ENCODE results near the gene MYL5.
"Not testable (repeated sequence)": the region's sequence is repeated elsewhere in the genome, so short reads cannot be mapped to it uniquely, and the experiment has no call there.

Gene MYL5, protein sequence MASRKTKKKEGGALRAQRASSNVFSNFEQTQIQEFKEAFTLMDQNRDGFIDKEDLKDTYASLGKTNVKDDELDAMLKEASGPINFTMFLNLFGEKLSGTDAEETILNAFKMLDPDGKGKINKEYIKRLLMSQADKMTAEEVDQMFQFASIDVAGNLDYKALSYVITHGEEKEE

DNA sequence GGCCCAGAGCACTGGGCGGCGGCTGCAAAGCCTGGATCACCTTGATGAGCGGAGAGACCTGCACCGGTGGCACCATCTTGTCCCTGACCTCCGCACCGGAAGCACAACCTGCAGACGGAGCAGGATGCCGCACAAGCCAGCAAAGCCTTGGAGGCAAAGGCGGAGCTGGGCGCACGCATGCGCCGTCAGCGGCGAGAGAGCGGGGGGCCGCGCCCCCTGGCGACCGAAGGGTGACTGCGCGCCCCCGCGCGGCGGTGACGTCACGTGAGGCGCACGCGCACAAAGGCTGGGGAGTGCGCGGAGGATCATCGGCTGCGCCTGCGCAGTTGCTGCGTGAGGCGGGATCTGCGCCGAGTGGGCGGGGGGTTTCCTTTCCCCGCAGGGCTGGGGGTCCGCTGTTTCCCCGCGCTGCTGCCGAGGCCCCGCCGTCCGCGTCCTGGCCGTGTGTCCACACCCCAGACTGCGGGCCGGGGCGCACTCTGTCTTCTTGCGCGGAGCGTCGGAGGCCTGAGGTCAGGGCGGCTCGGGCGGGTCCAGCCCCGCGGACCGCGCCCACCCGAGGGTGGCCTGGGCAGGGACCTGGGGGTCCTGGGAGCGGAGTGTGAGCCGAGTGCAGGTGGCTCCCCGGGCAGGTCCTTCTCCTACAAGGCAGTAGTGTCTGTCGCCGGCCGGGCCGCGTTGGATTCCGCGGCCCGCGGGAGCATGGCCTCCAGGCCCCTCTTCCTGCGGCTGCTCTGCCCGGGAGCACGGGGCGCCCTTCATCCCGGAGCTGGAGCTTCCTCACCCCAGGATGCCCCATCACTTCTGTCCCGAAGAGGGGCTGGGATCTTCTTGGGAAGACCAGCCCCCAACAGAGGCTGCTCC lies at the start of gene MYL5, which contains the start of gene ATP5ME:
TSS of gene MYL5 (plus strand) at position 371 of the 864 bp plus-strand sequence. CDS start 3,485 bp downstream, outside the sequence.
TSS of gene ATP5ME (minus strand) at position 105 of the 864 bp plus-strand sequence. CDS start at position 76, 29 bp downstream.
- in situ Hi-C loops (cut with MboI; ENCODE audit: low sequenced_read_pairs) = no loop called here

DNA sequence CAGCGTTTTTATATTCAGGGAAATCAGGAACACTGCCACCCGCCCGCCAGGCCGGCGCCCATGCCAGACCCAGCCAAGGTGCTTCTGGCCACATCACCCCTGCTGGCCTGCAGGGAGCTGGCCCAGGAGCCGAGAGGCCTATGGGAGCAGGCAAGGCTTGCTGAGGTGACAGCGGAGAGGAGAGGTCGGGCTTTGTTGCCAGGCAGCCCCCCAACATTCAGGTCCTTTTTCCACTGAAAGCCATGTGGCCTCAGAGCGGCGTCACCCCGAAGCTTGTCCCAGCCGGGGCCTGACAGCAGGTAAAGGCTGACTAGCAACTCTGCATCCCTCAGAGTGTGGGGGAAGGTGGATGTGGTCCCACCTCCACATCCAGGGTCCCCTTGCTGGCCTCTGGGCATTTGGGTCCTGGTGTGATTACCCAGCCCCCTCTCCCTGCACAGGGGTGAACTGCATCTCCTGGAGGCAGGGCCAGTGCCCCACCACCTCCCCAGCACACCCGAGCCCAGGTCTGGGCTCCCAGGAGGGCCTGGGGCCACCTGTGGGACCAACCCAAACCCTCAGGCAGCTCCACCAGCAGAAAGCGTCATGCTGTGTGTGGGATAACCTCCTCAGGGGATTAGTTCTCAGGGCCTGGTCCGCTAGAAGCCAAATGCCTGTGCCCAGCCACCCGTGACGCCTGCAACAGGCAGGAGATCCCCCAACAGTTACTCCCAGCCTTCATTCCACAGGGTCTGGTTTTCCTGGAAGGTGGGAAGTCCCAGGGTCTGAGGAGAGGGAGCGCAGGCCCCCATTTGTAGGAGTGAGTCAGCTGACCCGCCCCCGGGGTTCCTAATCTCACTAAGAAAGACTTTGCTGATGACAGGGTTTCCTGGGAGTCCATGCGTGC lies 49.4 kb upstream of the MYL5 start, which contains the start of gene PDE6B:
TSS of gene PDE6B (plus strand) at position 869 of the 886 bp plus-strand sequence. CDS start 54 bp downstream, outside the sequence.
- in situ Hi-C loops (cut with MboI; ENCODE audit: low sequenced_read_pairs) = no loop called here

DNA sequence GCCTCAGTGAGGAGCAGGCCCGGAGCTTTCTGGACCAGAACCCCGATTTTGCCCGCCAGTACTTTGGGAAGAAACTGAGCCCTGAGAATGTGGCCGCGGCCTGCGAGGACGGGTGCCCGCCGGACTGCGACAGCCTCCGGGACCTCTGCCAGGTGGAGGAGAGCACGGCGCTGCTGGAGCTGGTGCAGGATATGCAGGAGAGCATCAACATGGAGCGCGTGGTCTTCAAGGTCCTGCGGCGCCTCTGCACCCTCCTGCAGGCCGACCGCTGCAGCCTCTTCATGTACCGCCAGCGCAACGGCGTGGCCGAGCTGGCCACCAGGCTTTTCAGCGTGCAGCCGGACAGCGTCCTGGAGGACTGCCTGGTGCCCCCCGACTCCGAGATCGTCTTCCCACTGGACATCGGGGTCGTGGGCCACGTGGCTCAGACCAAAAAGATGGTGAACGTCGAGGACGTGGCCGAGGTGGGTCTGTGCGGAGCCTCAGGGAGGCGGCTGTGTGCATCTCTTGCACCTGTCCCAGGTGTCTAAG lies 48.6 kb upstream of the MYL5 start:
- in situ Hi-C loops (cut with MboI; ENCODE audit: low sequenced_read_pairs) = no loop called here

DNA sequence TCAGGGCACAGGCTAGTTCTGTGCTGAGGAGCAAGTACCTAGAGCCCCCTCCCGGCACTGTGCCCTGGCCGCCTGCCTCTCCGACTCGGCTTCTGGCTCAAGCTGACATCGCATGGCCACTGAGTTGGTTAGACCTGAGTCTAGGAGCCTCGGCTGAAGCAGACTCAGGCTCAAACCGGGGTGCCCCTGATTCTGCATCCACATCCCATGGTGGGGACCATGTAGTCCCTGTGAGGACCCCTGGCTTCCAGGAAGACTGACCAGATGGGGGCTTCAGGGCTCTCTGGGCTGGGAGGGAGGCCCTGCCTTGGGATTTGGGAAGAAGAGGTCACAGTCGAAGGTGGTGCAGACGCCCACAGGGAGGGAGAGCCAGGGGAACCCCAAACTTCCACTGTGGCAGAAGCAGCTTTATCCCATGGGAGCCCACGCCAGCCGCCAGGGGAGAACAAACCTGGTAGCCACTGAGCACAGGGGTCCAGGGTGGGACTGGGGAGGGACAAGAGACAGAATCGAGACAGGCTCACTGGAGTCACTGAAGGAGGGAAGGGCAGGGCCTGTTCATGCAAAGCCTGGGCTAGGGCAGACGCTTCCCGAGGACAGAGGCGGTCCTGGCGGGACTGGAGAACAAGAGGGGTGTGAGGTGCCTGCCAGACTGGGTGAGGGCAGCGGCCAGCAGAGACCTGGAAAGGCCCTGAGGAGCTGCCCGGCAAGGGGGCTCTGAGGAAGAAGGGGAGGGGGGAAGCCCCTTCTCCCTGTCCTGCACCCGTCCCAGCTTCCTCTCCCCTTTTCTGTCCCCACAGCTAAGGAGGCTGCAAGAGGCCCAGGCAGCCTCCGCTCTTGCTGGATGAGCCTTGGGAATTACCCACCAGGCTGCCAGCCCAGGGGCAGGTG lies 47.9 kb upstream of the MYL5 start:
- in situ Hi-C loops (cut with MboI; ENCODE audit: low sequenced_read_pairs) = no loop called here

GRCh38 chr4:627347-628125 lies 46.8 kb upstream of the MYL5 start:
- in situ Hi-C loops (cut with MboI; ENCODE audit: low sequenced_read_pairs) = no loop called here

- in situ Hi-C loops (cut with MboI; ENCODE audit: low sequenced_read_pairs) = no loop called here
Observed at GRCh38 chr4:628311-628741, 46.0 kb upstream of the MYL5 start.

DNA sequence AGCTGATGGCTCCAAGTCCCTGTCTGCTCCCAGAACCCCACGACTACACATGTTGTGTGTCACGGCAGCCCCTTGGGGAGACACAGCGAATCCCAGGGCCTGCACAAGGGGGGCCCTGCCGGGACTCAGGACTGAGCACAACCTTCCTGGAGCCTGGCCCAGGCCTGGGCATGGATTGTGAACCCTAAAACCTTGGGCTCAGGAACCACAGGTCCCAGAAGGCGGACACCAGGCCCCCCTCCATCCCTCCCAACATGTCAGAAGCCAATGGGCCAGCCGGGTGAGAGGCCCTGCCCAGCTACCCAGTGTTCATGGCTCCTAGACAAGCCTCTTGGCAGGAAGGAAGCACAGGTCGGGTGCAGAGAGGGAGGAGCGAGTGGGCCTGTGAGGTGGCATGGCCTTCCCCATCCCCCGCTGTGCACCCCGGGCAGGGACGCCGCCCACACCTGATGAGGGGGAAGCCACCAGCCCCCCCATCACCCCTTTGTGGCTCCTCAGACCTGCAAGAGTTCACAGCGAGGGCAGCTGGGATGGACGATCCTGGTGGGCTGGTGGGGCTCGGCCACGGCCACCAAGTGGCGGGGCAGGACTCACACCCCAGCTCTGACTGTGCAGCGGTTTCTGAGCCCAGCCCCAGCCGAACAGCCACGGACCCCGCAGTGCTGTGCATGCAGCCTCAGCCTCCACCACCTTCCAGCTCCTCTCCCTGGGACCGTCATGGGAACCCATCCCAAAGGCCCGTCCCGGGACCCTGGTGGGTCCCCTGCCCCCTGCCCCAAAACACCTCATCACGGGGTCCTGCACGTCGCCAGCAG lies 45.3 kb upstream of the MYL5 start:
- in situ Hi-C loops (cut with MboI; ENCODE audit: low sequenced_read_pairs) = no loop called here

GRCh38 chr4:629636-629914 lies 44.8 kb upstream of the MYL5 start:
- in situ Hi-C loops (cut with MboI; ENCODE audit: low sequenced_read_pairs) = no loop called here

DNA sequence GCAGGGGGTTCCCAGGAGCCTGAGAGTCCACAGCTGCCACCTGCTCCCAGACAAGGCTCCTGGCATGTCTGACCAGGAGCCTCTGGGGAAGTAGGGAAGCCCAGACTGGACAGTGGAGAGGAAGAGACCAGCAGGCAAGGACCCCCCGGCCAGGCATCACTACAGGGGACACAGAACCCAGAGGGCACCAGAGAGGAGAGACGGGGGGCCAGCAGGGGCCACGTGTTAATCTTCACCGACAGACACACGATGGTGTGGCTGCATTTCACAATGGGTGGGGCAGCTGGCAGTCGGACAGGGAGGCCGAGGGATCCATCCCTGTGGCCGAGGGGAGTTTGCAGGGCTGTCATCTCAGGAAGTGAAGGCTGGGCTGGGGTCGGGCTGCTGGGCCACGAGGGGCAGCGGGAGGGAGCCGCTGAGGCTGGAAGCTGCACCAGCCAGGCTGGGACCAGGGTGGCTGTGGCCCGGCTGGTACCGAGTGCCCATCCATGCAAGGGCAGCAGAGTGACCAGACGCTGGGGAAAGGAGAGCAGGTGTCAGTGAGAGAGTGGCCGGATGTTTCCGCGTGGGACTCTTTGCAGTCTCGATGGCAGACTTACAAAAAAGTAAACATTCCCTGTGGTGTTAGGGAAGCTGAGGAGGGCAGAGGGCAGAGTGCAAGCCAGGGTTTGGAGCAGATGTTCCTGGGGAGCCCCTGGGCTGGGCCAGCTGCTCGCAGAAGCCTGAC lies 44.3 kb upstream of the MYL5 start:
- in situ Hi-C loops (cut with MboI; ENCODE audit: low sequenced_read_pairs) = no loop called here

DNA sequence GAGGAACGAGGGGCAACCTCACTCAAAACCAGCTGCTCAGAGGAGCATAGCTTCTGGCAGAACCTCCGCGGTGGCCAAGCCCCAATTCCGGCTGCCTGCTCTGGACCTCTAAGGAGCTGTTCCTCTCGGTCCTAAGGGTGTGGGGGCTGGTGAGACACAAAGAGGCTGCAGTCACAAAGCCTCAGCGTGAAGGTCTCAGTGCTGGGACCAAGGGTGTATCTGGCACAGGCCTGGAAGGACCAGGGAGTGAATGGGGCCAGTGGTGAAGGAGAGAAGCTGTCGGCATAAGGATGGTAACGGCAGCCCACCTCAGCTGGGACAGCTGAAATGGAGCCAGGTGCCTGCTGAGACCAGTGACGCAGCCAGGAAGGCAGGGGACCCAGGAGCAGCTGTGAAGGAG lies 43.7 kb upstream of the MYL5 start:
- in situ Hi-C loops (cut with MboI; ENCODE audit: low sequenced_read_pairs) = no loop called here

DNA sequence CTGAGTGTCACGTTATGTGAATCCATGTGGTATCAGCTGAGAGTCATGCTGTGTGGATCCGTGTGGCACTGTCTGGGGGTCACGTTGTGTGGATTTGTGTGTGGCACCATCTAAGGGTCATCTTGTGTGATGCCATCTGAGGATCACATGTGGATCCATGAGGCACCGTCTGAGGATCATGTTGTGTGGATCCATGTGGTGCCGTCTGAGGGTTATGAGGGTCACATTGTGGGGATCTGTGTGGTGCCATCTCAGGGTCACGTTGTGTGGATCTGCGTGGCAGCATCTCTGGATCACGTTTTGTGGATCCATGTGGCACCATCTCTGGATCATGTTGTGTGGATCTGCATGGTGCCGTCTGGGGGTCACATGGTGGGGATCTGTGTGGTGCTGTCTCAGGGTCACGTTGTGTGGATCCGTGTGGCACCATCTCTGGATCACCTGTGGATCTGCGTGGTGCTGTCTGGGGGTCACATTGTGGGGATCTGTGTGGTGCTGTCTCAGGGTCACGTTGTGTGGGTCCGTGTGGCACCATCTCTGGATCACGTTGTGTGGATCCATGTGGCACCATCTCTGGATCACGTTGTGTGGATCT lies 42.0 kb upstream of the MYL5 start:
- in situ Hi-C loops (cut with MboI; ENCODE audit: low sequenced_read_pairs) = no loop called here

DNA sequence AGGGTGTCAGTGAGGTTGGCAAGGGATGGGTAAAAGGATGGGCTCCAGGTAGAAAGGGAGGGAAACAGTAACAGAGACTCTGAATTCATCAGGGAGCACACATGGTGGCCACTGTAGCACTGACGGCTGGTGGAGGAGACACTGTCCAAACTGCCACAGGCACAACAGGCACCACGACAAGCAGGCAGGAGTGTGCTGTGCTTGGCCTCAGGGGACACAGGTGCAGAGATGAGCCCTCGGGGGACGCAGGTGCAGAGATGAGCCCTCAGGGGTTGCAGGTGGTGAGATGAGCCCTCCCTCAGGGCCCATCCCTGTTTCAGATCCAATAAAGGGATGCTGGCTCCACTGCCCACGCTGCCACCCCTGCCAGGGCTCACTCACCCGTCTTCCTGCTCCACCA lies 41.4 kb upstream of the MYL5 start:
- in situ Hi-C loops (cut with MboI; ENCODE audit: low sequenced_read_pairs) = no loop called here

GRCh38 chr4:633406-633805 lies 40.9 kb upstream of the MYL5 start:
- in situ Hi-C loops (cut with MboI; ENCODE audit: low sequenced_read_pairs) = no loop called here

DNA sequence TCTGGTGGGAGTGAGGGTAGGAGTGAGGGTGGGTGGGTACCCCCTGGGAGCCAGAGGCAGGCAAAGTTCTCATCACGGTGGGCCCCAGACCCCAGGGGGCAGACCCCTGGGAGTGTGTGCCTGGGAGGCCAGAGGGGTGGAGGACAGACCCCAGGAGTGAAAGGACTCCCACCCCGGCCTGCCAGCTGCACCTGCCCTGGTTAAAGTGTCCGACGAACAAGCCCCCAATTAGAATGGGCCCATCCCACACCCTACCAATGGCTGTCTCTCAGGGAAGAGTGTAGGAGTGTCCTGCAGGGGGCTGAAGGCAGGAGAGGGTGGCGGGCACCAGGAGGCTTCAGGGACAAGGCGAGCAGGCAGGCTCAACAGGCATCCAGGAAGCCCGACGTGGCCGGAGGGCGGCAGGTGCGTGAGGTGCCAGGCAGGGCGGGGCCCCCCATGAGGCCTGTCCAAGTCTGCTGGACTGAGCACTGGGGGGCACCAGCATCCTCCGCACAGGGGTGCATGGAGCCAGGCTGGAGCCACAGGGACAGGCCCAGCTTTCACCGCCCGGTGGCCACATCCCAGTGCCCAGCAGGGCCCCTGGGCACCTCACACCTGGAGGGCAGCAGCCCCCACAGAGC lies 40.3 kb upstream of the MYL5 start:
- in situ Hi-C loops (cut with MboI; ENCODE audit: low sequenced_read_pairs) = no loop called here

DNA sequence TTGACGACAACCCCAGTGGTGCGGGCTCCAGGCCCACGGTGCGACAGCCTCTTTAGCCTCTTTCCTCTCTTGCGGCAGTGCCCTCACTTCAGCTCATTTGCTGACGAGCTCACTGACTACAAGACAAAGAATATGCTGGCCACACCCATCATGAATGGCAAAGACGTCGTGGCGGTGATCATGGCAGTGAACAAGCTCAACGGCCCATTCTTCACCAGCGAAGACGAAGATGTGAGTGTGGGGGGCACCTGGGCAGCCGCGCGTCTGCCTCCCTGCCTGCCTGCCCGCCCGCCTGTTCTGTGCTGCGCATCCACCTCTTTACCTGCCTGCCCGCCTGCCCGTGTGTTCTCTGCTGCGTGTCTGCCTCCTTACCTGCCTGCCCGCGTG lies 39.8 kb upstream of the MYL5 start:
- in situ Hi-C loops (cut with MboI; ENCODE audit: low sequenced_read_pairs) = no loop called here

DNA sequence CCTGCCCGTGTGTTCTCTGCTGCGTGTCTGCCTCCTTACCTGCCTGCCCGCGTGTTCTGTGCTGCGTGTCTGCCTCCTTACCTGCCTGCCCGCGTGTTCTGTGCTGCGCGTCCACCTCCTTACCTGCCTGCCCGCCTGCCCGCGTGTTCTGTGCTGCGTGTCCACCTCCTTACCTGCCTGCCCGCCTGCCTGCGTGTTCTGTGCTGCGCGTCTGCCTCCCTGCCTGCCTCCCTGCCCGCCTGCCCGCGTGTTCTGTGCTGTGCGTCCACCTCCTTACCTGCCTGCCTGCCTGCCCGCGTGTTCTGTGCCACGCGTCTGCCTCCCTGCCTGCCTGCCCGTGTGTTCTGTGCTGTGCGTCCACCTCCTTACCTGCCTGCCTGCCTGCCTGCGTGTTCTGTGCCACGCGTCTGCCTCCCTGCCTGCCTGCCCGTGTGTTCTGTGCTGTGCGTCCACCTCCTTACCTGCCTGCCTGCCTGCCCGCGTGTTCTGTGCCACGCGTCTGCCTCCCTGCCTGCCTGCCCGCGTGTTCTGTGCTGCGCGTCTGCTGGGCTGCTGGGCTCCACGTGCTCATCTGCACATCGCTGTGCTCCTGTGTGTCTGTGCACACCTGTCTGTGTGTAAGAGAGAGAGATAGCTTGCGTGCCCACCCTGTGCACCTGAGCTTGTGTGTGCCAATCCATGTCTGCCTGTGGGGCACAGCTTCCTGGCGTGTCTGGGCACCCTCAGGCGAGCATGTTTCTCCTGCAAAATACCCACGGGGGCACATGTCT lies 39.1 kb upstream of the MYL5 start:
- in situ Hi-C loops (cut with MboI; ENCODE audit: low sequenced_read_pairs) = not testable (repeated sequence)

All from HL-60/S4 (cell line).